Keratinocyte (primary cell): ENCODE measurements around the gene TLK1.

ENCODE experiments used
- CTCF ChIP-seq, 3 experiments: IDR thresholded peaks in 1 of 3; conservative IDR thresholded peaks in 1 of 3; optimal IDR thresholded peaks in 1 of 3; 2 replicates in 2 of 3; 3 replicates in 1 of 3; pipeline versions ENCODE3 to v1.5.1; 2011; ENCODE audit warnings: low read length in 3 of 3, mild to moderate bottlenecking in 3 of 3, moderate library complexity in 2 of 3, control low read depth in 1 of 3, inconsistent platforms in 1 of 3; ENCODE audit not compliant: insufficient read depth in 2 of 3; ENCODE audit errors: extremely low read depth in 1 of 3
- EZH2 ChIP-seq: IDR thresholded peaks from one replicate; pipeline ENCODE4 v1.6.1; 2012; ENCODE audit warnings: inconsistent platforms, mild to moderate bottlenecking, low read length, moderate library complexity

GRCh38 chr2:171109571-171109970 is 51.1 kb downstream of the TLK1 start:
- TF ChIP-seq CTCF (optimal IDR thresholded peaks at IDR 0.05 in 1 of 3, IDR thresholded peaks at IDR 0.05 in 1 of 3, conservative IDR thresholded peaks at IDR 0.05 in 1 of 3; ENCODE audit: extremely low read depth in 1 of 3, insufficient read depth in 2 of 3, low read length in 3 of 3): no peak
- TF ChIP-seq EZH2: no peak
